ENCODE results near the gene LAMA2. TPM values are rescaled to one million over a fixed set of nuclear protein-coding genes. Genes with fewer than 3 reads are reported as not detected.

LAMA2 gene
- polyA plus RNA-seq, 1 donor = 151 TPM

- DNase-seq (ENCODE audit: low read depth) = no peak
These were observed 16.6 kb downstream of the LAMA2 start for GRCh38 chr6:128899341-128900050.

- DNase-seq (ENCODE audit: low read depth) = no peak
These were observed 20.8 kb downstream of the LAMA2 start for GRCh38 chr6:128903715-128904114.

- no peak for DNase-seq (ENCODE audit: low read depth)
These were observed 31.1 kb downstream of the LAMA2 start for GRCh38 chr6:128914051-128914450.

GRCh38 chr6:128918886-128919285, 35.9 kb downstream of the LAMA2 start:
- no peak for DNase-seq (ENCODE audit: low read depth)

GRCh38 chr6:128919412-128920180, 36.7 kb downstream of the LAMA2 start:
- DNase-seq (ENCODE audit: low read depth) = no peak

- no peak for DNase-seq (ENCODE audit: low read depth)
These were observed 42.8 kb downstream of the LAMA2 start for GRCh38 chr6:128925765-128926164.

- DNase-seq (ENCODE audit: low read depth) = no peak
These were observed 46.9 kb downstream of the LAMA2 start for GRCh38 chr6:128929869-128930268.

- no peak for DNase-seq (ENCODE audit: low read depth)
These were observed 47.4 kb downstream of the LAMA2 start for GRCh38 chr6:128930321-128930720.

- DNase-seq (ENCODE audit: low read depth) = no peak
These were observed 49.1 kb downstream of the LAMA2 start for GRCh38 chr6:128932061-128932460.

GRCh38 chr6:128950864-128951263, 67.9 kb downstream of the LAMA2 start:
- no peak for DNase-seq (ENCODE audit: low read depth)

GRCh38 chr6:128952902-128953301, 70.0 kb downstream of the LAMA2 start:
- no peak for DNase-seq (ENCODE audit: low read depth)

GRCh38 chr6:128954308-128955043, 71.5 kb downstream of the LAMA2 start:
- no peak for DNase-seq (ENCODE audit: low read depth)

GRCh38 chr6:128963561-128963960, 80.6 kb downstream of the LAMA2 start:
- no peak for DNase-seq (ENCODE audit: low read depth)

- DNase-seq (ENCODE audit: low read depth) = no peak
These were observed 81.4 kb downstream of the LAMA2 start for GRCh38 chr6:128964233-128964755.

GRCh38 chr6:128964771-128965170, 81.8 kb downstream of the LAMA2 start:
- no peak for DNase-seq (ENCODE audit: low read depth)

- no peak for DNase-seq (ENCODE audit: low read depth)
These were observed 84.0 kb downstream of the LAMA2 start for GRCh38 chr6:128966934-128967333.

GRCh38 chr6:128979071-128979470, 96.1 kb downstream of the LAMA2 start:
- no peak for DNase-seq (ENCODE audit: low read depth)

GRCh38 chr6:128981716-128982115, 98.8 kb downstream of the LAMA2 start:
- no peak for DNase-seq (ENCODE audit: low read depth)

- no peak for DNase-seq (ENCODE audit: low read depth)
These were observed 107.4 kb downstream of the LAMA2 start for GRCh38 chr6:128990360-128990759.

GRCh38 chr6:128990915-128991314, 108.0 kb downstream of the LAMA2 start:
- no peak for DNase-seq (ENCODE audit: low read depth)

GRCh38 chr6:128993166-128993565, 110.2 kb downstream of the LAMA2 start:
- no peak for DNase-seq (ENCODE audit: low read depth)

- DNase-seq (ENCODE audit: low read depth) = no peak
These were observed 114.9 kb downstream of the LAMA2 start for GRCh38 chr6:128997880-128998279.

All from forelimb muscle (tissue), 1 donor.